GM12801 (cell line): Measurements from ENCODE around the gene ACER3.

Source experiments
- CTCF ChIP-seq: IDR thresholded peaks from one replicate; pipeline ENCODE4 v1.5.1; 2011; ENCODE audit warnings: control low read depth; ENCODE audit not compliant: insufficient read length; ENCODE audit errors: extremely low read depth

Gene ACER3

GRCh38 chr11:76835928-76836612, 24.6 kb upstream of the ACER3 start:
- TF ChIP-seq CTCF: no peak

GRCh38 chr11:76836613-76837291, 24.0 kb upstream of the ACER3 start:
- no peak for TF ChIP-seq CTCF

GRCh38 chr11:76837696-76838677, 22.7 kb upstream of the ACER3 start:
- TF ChIP-seq CTCF: no peak

GRCh38 chr11:76838678-76839068, 22.0 kb upstream of the ACER3 start:
- no peak for TF ChIP-seq CTCF

GRCh38 chr11:76839311-76839710, 21.4 kb upstream of the ACER3 start:
- TF ChIP-seq CTCF: no peak

GRCh38 chr11:76841923-76842452, 18.7 kb upstream of the ACER3 start:
- no peak for TF ChIP-seq CTCF

- no peak for TF ChIP-seq CTCF
Observed at GRCh38 chr11:76843907-76844306, 16.8 kb upstream of the ACER3 start.
